Kidney (tissue), 14 donors: ENCODE results near the gene SCAPER. TPM values are rescaled to one million over a fixed set of nuclear protein-coding genes. Genes with fewer than 3 reads are reported as not detected.

Source experiments
- DNase-seq, 5 donors: peaks; one replicate each; pipeline ENCODE4 v3.0.0-alpha.2; 2013 to 2020
- FAIRE-seq: peaks from 2 replicates; lab custom pipeline; 2012; peaks lifted over from hg19 to GRCh38; lab: Jason Lieb, UNC
- H3K27ac ChIP-seq, 2 donors: one replicate each; pipeline ENCODE4 v1.7.0; 2013; ENCODE audit warnings: low read depth in 2 of 2, low read length in 2 of 2, inconsistent platforms in 1 of 2
- H3K27me3 ChIP-seq: one replicate; pipeline ENCODE4 v1.7.1; 2013; ENCODE audit warnings: low read length, inconsistent platforms; ENCODE audit not compliant: control insufficient read depth, insufficient read depth
- H3K36me3 ChIP-seq, 3 donors: one replicate each; pipeline versions ENCODE4 v1.7.0 to v1.7.1; 2013; ENCODE audit warnings: low read length in 3 of 3, control low read depth in 1 of 3, inconsistent platforms in 1 of 3; ENCODE audit not compliant: insufficient read depth in 3 of 3, control insufficient read depth in 2 of 3
- H3K4me1 ChIP-seq, 3 donors: one replicate each; pipeline versions ENCODE4 v1.7.0 to v1.7.1; 2013; ENCODE audit warnings: low read length in 3 of 3, inconsistent platforms in 1 of 3, low read depth in 1 of 3; ENCODE audit not compliant: control insufficient read depth in 2 of 3, insufficient read depth in 2 of 3
- H3K4me3 ChIP-seq, 3 donors: one replicate each; pipeline versions ENCODE4 v1.7.0 to v1.8.1; 2013; ENCODE audit warnings: low read length in 3 of 3, control low read depth in 1 of 3, inconsistent platforms in 1 of 3
- H3K9ac ChIP-seq, 3 donors: one replicate each; pipeline versions ENCODE4 v1.7.0 to v1.7.1; 2013; ENCODE audit warnings: low read length in 3 of 3, control low read depth in 1 of 3, inconsistent platforms in 1 of 3
- H3K9me3 ChIP-seq, 3 donors: one replicate each; pipeline versions ENCODE4 v1.7.0 to v1.7.1; 2013; ENCODE audit warnings: low read length in 3 of 3, control low read depth in 1 of 3, inconsistent platforms in 1 of 3; ENCODE audit not compliant: control insufficient read depth in 2 of 3, insufficient read depth in 1 of 3
- intact Hi-C: fragments of 100-400 bp; cut with DNase I; formaldehyde crosslinking; loops from one replicate; pipeline ENCODE4 v1.11.1; 2022
- polyA plus RNA-seq: library from polyadenylated mRNA; stranded (reverse); fragments of 350-450 nt; fragmentation: Illumina TruSeq; extraction: RNeasy Lipid Tissue Mini Kit (QIAGEN cat#74804); gene quantifications from one replicate; pipeline ENCODE4 v1.2.3, GENCODE V29; 2014; ENCODE audit warnings: low read depth, low replicate concordance; ENCODE audit not compliant: insufficient read depth
- total RNA-seq: library from RNA; stranded (reverse); fragmentation: NEBNext Ultra II Directional; extraction: Animal tissue kit (Norgen Biotek cat#: 25700); gene quantifications from one replicate; pipeline ENCODE4 v1.2.1, GENCODE V29; 2021
- TF ChIP-seq, protein P1 (sequence below): IDR thresholded peaks from 3 replicates; pipeline ENCODE4 v1.5.1; 2012; ENCODE audit warnings: mild to moderate bottlenecking, moderate library complexity, borderline replicate concordance; ENCODE audit not compliant: insufficient read depth; ENCODE audit errors: extremely low read depth
- donor health status: control.
- donor health status: control.
- donor health status: control.
- donor health status: control.
- donor health status: control.
- donor health status: DM: yes; HTN: yes; CAD: no.
- donor health status: Normal renal cell carcinoma (clear cell type).

The SCAPER gene
- total and polyA plus RNA-seq, 2 donors from 2014 or later = 11.6 to 39.4 TPM

DNA sequence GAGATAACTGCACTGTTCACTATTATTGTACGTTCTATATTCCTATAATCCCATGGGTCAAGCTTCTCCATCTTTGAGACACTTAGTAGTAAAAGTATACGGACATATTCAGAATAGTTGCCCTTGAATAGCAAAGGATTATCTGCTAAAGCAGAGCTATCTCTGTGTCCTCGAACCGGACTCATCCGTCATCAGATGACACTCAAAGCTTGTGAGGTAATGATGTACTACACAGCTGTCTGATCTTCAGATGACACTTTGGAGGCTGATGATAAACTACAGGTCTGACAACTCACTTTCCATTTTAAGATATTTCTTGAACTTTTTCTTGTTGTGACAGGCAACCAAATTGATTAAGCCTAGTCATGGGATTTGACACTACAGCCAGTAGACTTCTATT lies 240.2 kb downstream of the SCAPER start:
- no peaks in the 10 kb centered on the region for H3K36me3 ChIP-seq
- H3K9ac ChIP-seq = no peak overlapping the region
- no peak for DNase-seq
- intact Hi-C loops = no loop called here
- no peak overlapping the region for H3K27ac ChIP-seq
- FAIRE-seq = no peak
- no peaks in the 10 kb centered on the region for H3K9me3 ChIP-seq
- H3K4me1 ChIP-seq = no peaks in the 10 kb centered on the region
- no peaks in the 10 kb centered on the region for H3K27me3 ChIP-seq
- TF ChIP-seq, protein P1, sequence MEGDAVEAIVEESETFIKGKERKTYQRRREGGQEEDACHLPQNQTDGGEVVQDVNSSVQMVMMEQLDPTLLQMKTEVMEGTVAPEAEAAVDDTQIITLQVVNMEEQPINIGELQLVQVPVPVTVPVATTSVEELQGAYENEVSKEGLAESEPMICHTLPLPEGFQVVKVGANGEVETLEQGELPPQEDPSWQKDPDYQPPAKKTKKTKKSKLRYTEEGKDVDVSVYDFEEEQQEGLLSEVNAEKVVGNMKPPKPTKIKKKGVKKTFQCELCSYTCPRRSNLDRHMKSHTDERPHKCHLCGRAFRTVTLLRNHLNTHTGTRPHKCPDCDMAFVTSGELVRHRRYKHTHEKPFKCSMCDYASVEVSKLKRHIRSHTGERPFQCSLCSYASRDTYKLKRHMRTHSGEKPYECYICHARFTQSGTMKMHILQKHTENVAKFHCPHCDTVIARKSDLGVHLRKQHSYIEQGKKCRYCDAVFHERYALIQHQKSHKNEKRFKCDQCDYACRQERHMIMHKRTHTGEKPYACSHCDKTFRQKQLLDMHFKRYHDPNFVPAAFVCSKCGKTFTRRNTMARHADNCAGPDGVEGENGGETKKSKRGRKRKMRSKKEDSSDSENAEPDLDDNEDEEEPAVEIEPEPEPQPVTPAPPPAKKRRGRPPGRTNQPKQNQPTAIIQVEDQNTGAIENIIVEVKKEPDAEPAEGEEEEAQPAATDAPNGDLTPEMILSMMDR = no peak
- no peak overlapping the region for H3K4me3 ChIP-seq

DNA sequence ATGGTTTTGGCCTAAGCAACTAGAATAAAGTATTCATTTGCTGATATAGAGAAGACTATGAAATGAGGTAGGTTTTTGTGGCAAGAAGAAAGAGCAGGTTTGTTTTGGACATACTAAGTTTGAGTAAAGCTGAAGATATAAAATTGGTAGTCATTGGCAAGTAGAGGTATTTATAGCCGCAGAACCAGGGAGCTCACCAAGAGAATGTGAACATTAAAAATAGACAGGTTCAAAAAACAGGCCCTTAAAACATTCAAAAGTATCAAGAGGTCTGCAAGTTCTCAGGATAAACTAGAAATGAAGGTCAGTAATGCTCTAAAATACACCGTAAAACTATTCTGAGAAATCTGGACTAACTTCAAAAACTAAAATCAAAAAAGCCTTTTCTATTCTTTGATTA lies 240.7 kb downstream of the SCAPER start:
- FAIRE-seq (no peak), DNase-seq (no peak)
- Histone ChIP-seq H3K4me1 (no peaks in the 10 kb centered on the region), H3K9ac (no peak overlapping the region), H3K27ac (no peak overlapping the region), H3K36me3 (no peaks in the 10 kb centered on the region), H3K4me3 (no peak overlapping the region), H3K9me3 (no peaks in the 10 kb centered on the region), H3K27me3 (no peaks in the 10 kb centered on the region)
- TF ChIP-seq, protein P1 = no peak
- intact Hi-C loops = no loop called here

DNA sequence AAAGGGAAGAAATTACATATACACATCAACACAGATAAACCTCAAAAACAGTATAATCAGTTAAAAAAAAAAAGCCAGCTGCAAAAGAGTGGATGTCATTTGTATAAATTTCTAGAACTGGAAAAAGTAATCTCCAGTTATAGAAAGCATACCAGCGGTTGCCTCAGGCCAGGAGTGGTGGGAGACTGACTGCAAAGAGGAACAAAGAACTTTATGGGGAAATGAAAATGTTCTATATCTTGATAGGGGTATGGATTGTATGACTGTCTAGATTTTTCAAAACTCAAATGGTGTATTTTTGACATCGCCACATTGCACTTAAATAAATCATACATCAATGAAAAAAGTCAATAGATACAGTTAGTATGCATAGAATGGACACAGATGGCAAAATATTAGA lies 241.6 kb downstream of the SCAPER start:
- Histone ChIP-seq H3K36me3 (no peaks in the 10 kb centered on the region), H3K9me3 (no peaks in the 10 kb centered on the region), H3K27ac (no peak overlapping the region), H3K4me1 (no peaks in the 10 kb centered on the region), H3K27me3 (no peaks in the 10 kb centered on the region), H3K4me3 (no peak overlapping the region), H3K9ac (no peak overlapping the region)
- TF ChIP-seq, protein P1 = no peak
- DNase-seq = no peak
- no peak for FAIRE-seq
- intact Hi-C loops = no loop called here
